Mononuclear cell (primary cell): ENCODE data around the gene LPCAT4. TPM values are rescaled to one million over a fixed set of nuclear protein-coding genes. Genes with fewer than 3 reads are reported as not detected.

Source experiments
- H3K27me3 ChIP-seq: 2 replicates; pipeline ENCODE4 v1.6.0; 2011; ENCODE audit warnings: low read length, control low read depth; ENCODE audit not compliant: insufficient read depth
- H3K4me1 ChIP-seq: 2 replicates; pipeline ENCODE4 v1.5.1; 2011; ENCODE audit warnings: mild to moderate bottlenecking, low read length, control low read depth; ENCODE audit not compliant: insufficient read depth
- H3K4me3 ChIP-seq: 2 replicates; pipeline ENCODE4 v1.5.1; 2011; ENCODE audit warnings: mild to moderate bottlenecking, low read length, moderate library complexity
- H3K9me3 ChIP-seq: 2 replicates; pipeline ENCODE4 v1.5.1; 2011; ENCODE audit warnings: low read depth, mild to moderate bottlenecking, control low read depth, low read length
- total RNA-seq: library from RNA; depleted of rRNA; stranded (reverse); fragments of >200 nt; gene quantifications from one replicate; pipeline ENCODE4 v1.2.3, GENCODE V29; 2012

Gene LPCAT4
- total RNA-seq, 1 donor = 9.2 TPM

- H3K9me3 ChIP-seq = no peaks in the 10 kb centered on the region
- no peaks in the 10 kb centered on the region for H3K27me3 ChIP-seq
- peaks cover 18% of the 10 kb centered on the region for H3K4me1 ChIP-seq
- no peak overlapping the region for H3K4me3 ChIP-seq
Observed at GRCh38 chr15:34370643-34371042, 3.6 kb upstream of the LPCAT4 start.

- Histone ChIP-seq H3K4me3 (no peak overlapping the region), H3K9me3 (no peaks in the 10 kb centered on the region), H3K4me1 (peaks cover 21% of the 10 kb centered on the region), H3K27me3 (no peaks in the 10 kb centered on the region)
Observed at GRCh38 chr15:34370129-34370528, 3.1 kb upstream of the LPCAT4 start.

DNA sequence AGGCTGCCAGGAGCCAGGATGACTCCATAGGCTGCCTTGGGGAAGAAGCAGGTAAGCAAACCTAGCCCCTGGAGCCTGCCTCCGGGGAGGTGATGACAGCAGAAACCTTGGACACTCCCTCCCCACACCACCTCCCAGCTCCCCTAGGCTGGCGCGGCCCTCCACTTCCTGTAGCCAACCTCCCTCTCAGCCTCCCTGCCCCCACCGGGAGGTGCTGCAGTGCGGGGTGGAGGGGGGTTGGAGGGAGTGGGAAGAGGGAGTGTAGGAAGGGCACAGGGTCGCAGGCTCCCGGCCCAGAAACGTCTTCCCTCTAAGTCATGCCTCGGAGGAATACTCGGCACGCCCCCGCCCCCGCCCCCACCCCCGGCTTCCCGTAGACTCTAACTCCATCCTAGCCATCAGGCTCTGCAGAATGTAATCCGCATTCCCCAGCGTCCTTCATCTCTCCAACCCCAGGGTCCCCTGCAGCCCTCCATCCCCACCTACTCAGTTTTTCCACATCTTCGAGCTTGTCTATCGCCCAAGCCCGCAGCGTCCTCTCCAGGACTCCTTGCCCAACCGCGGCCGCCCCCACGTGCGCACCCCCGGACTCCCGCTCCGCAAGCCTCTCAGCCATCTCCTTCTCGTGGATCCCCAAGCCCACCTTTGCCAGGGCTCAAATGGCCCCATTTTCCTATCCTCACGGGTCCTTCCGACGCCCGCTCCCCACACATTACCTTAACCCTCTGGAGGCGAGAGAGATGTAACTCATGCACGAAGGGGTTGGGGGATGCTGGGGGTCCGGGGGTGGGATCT lies 528 bp downstream of the LPCAT4 start:
- peak overlapping the region; percentile 68 for H3K4me3 ChIP-seq
- no peaks in the 10 kb centered on the region for H3K9me3 ChIP-seq
- H3K4me1 ChIP-seq = peaks cover 21% of the 10 kb centered on the region
- H3K27me3 ChIP-seq = no peaks in the 10 kb centered on the region

DNA sequence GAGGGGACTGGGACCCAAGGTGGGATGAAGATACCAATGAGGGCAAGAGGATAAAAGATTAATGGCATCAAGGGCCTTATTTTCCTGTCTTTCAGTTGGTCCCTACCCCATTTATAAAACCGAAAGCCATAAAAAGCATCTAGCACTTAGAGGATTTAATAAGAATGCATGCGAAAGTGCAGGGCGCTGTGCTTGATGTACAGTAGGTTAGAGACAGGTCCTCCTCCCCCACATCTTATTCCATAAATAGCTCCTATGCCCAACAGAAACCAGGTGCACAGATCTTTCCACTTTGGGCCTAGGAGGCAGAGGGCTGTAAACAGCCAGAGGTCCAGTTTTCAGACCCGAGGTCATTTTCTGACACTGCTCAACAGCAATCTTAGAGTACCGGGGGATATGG lies 1.2 kb downstream of the LPCAT4 start:
- Histone ChIP-seq H3K4me1 (peaks cover 21% of the 10 kb centered on the region), H3K27me3 (no peaks in the 10 kb centered on the region), H3K9me3 (no peaks in the 10 kb centered on the region), H3K4me3 (peak overlapping the region; percentile 68)

- H3K4me1 ChIP-seq = peaks cover 21% of the 10 kb centered on the region
- H3K27me3 ChIP-seq = no peaks in the 10 kb centered on the region
- no peaks in the 10 kb centered on the region for H3K9me3 ChIP-seq
- H3K4me3 ChIP-seq = no peak overlapping the region
Observed at GRCh38 chr15:34365091-34365825, 1.7 kb downstream of the LPCAT4 start.

- no peaks in the 10 kb centered on the region for H3K9me3 ChIP-seq
- no peak overlapping the region for H3K4me3 ChIP-seq
- peaks cover 21% of the 10 kb centered on the region for H3K4me1 ChIP-seq
- H3K27me3 ChIP-seq = no peaks in the 10 kb centered on the region
Observed at GRCh38 chr15:34364041-34364440, 3.0 kb downstream of the LPCAT4 start.

GRCh38 chr15:34362047-34362773 lies 4.8 kb downstream of the LPCAT4 start:
- Histone ChIP-seq H3K4me3 (no peak overlapping the region), H3K27me3 (no peaks in the 10 kb centered on the region), H3K9me3 (no peaks in the 10 kb centered on the region), H3K4me1 (peaks cover 11% of the 10 kb centered on the region)

DNA sequence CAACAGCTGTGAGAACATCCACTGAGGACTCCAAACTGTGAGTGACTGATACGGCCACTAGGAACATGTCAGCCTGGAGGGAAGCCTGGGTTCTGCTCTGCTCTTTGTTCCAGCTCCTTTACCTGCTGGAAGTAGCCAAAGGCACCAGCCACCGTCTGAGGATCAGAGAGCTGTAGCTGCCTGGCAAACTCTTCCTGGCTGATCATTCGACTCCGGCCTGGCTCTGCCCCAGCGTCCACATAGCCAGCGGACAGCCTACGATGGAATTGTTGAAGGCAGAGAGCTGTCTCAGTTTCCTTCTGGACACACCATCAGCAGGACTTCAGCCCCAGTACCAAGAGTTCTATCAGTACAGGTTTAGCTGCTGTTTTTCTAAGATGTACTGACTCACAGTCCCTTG lies 5.7 kb downstream of the LPCAT4 start:
- no peaks in the 10 kb centered on the region for H3K27me3 ChIP-seq
- H3K4me3 ChIP-seq = no peak overlapping the region
- H3K9me3 ChIP-seq = no peaks in the 10 kb centered on the region
- peaks cover 10% of the 10 kb centered on the region for H3K4me1 ChIP-seq

- Histone ChIP-seq H3K4me3 (no peak overlapping the region), H3K27me3 (no peaks in the 10 kb centered on the region), H3K4me1 (peaks cover under 1% of the 10 kb centered on the region), H3K9me3 (no peaks in the 10 kb centered on the region)
Observed at GRCh38 chr15:34360298-34360697, 6.7 kb downstream of the LPCAT4 start.

DNA sequence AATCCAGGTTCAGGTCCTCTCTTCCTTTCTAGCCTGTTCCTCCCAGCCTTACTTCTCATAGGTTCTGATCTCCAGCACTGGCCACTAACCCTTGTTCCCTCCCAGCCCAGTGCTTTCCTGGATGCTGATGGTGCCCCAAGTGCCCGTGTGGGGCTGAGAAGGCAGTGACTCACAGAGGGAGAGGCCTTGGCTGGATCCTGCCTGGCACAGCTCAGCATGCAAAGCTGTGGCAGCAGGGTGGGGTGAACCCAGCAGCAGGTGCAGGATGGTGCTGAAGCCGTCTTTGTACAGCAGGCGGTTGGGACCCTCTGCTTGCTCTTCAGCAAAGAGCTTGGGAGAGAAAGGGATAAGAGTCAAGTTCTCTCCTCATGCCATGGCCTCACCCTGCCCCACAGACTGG lies 7.6 kb downstream of the LPCAT4 start:
- Histone ChIP-seq H3K9me3 (no peaks in the 10 kb centered on the region), H3K27me3 (no peaks in the 10 kb centered on the region), H3K4me3 (no peak overlapping the region), H3K4me1 (no peaks in the 10 kb centered on the region)

GRCh38 chr15:34358948-34359347 lies 8.0 kb downstream of the LPCAT4 start:
- Histone ChIP-seq H3K4me3 (no peak overlapping the region), H3K9me3 (no peaks in the 10 kb centered on the region), H3K4me1 (no peaks in the 10 kb centered on the region), H3K27me3 (no peaks in the 10 kb centered on the region)

DNA sequence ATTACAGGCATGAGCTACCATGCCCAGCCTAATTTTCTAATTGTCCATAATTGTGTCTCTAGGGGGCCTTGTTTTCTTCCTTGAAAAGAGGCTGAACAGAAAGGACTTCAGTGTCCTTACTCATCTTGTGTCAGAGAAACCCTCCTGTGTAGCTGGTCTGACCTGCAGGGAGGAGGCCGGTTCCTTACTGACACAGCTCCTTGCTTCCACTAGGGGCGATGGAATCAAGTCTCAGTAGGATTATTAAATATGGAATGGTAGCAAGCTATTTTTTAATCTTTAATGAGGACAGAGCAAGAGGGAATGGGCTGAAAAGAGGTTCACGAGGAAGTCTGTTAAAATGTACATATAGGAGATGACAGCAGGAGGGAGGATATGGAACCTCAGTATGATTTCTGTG lies 8.6 kb downstream of the LPCAT4 start:
- Histone ChIP-seq H3K4me1 (no peaks in the 10 kb centered on the region), H3K4me3 (no peak overlapping the region), H3K9me3 (no peaks in the 10 kb centered on the region), H3K27me3 (no peaks in the 10 kb centered on the region)

- no peak overlapping the region for H3K4me3 ChIP-seq
- no peaks in the 10 kb centered on the region for H3K4me1 ChIP-seq
- H3K27me3 ChIP-seq = no peaks in the 10 kb centered on the region
- H3K9me3 ChIP-seq = no peaks in the 10 kb centered on the region
Observed at GRCh38 chr15:34357653-34358052, 9.3 kb downstream of the LPCAT4 start.

GRCh38 chr15:34355241-34355640 lies 11.8 kb downstream of the LPCAT4 start:
- H3K4me1 ChIP-seq = no peaks in the 10 kb centered on the region
- no peaks in the 10 kb centered on the region for H3K27me3 ChIP-seq
- H3K4me3 ChIP-seq = no peak overlapping the region
- H3K9me3 ChIP-seq = no peaks in the 10 kb centered on the region

GRCh38 chr15:34354286-34354685 lies 12.7 kb downstream of the LPCAT4 start:
- no peaks in the 10 kb centered on the region for H3K9me3 ChIP-seq
- H3K4me1 ChIP-seq = no peaks in the 10 kb centered on the region
- H3K4me3 ChIP-seq = no peak overlapping the region
- no peaks in the 10 kb centered on the region for H3K27me3 ChIP-seq
